ENCODE results near the gene LRRK1. TPM values are rescaled to one million over a fixed set of nuclear protein-coding genes. Genes with fewer than 3 reads are reported as not detected.

The LRRK1 gene
- total RNA-seq, 4 donors from 2014 or later: 5.7 to 12.0 (median 10.0) TPM

DNA sequence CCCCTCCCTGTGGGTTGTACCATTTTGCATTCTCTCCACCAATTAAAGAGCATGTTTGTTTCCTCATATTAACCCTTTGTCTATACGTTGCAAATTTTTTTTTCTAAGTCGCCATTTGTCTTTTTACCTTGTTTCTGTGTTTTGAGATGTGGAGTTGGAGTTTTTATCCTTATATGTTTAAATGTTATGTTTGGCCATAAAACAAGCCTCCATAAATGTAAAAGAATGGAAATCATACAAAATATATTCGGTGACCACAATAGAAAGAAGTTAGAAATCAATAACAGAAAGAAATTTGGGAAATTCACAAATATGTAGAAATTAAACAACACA, 29.2 kb downstream of the LRRK1 start:
- intact Hi-C loops (cut with DNase I): no loop called here
- 88 to 90% methylated on average over 3 of the region's 3 CpGs for WGBS, 2 donors
- Histone ChIP-seq H3K4me3 (no peak overlapping the region), H3K4me1 (peaks cover 0 to 4% (median 2%) of the 10 kb centered on the region in 3 donors), H3K27ac (no peak overlapping the region), H3K36me3 (no peaks in the 10 kb centered on the region), H3K9me3 (no peaks in the 10 kb centered on the region), H3K27me3 (no peaks in the 10 kb centered on the region)
- DNase-seq: no peak
- TF ChIP-seq POLR2A (IDR thresholded peaks at IDR 0.05): no peak
- TF ChIP-seq, protein P1, sequence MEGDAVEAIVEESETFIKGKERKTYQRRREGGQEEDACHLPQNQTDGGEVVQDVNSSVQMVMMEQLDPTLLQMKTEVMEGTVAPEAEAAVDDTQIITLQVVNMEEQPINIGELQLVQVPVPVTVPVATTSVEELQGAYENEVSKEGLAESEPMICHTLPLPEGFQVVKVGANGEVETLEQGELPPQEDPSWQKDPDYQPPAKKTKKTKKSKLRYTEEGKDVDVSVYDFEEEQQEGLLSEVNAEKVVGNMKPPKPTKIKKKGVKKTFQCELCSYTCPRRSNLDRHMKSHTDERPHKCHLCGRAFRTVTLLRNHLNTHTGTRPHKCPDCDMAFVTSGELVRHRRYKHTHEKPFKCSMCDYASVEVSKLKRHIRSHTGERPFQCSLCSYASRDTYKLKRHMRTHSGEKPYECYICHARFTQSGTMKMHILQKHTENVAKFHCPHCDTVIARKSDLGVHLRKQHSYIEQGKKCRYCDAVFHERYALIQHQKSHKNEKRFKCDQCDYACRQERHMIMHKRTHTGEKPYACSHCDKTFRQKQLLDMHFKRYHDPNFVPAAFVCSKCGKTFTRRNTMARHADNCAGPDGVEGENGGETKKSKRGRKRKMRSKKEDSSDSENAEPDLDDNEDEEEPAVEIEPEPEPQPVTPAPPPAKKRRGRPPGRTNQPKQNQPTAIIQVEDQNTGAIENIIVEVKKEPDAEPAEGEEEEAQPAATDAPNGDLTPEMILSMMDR (IDR thresholded peaks at IDR 0.05): no peak

DNA sequence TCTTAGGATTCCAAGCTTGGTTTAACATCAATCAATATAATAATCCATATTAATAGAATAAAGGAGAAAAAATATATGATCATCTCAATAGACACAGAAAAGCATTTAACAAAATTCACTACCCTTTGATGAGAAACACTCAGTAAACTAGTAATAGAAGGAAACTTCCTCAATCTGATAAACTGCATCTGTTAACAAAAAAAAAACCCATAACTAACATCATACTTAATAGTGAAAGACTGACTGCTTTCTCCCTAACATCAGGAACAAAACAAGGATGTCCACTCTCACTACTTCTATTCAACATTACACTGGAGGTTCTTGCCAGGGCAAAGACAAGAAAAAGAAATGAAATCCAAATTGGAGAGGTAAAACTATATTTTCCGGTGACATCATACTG, 30.5 kb downstream of the LRRK1 start:
- WGBS, 2 donors: 95 to 100% methylated on average over 1 of the region's 1 CpG
- no peaks in the 10 kb centered on the region for H3K9me3 ChIP-seq
- intact Hi-C loops (cut with DNase I): no loop called here
- DNase-seq: no peak
- no peaks in the 10 kb centered on the region for H3K36me3 ChIP-seq
- TF ChIP-seq, protein P1 (IDR thresholded peaks at IDR 0.05): no peak
- no peak for TF ChIP-seq POLR2A (IDR thresholded peaks at IDR 0.05)
- no peaks in the 10 kb centered on the region for H3K27me3 ChIP-seq
- no peak overlapping the region for H3K4me3 ChIP-seq
- no peaks in the 10 kb centered on the region for H3K4me1 ChIP-seq
- H3K27ac ChIP-seq: no peak overlapping the region

DNA sequence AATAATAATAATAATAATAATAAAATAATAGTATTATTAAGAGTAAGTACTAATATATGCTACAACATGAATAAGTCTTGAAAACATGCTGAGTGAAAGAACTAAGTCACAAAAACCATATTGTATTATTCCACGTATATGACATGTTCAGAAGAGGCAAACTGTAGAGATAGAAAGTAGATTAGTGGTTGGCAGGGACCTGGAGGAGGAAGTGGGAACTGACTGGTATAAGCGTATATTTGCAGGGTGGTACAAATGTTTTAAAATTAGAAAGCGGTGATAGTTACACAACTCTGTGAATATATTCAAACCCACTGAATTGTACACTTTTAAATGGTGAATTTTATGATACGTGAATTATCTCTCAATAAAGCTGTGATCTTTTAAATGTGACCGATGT, 32.8 kb downstream of the LRRK1 start:
- H3K9me3 ChIP-seq: no peaks in the 10 kb centered on the region
- H3K36me3 ChIP-seq: no peaks in the 10 kb centered on the region
- no peak for TF ChIP-seq POLR2A (IDR thresholded peaks at IDR 0.05)
- TF ChIP-seq, protein P1 (IDR thresholded peaks at IDR 0.05): no peak
- no peak overlapping the region for H3K27ac ChIP-seq
- intact Hi-C loops (cut with DNase I): no loop called here
- H3K4me1 ChIP-seq: no peaks in the 10 kb centered on the region
- H3K4me3 ChIP-seq: no peak overlapping the region
- H3K27me3 ChIP-seq: no peaks in the 10 kb centered on the region
- no peak for DNase-seq
- 80 to 88% methylated on average over 5 of the region's 5 CpGs for WGBS, 2 donors

DNA sequence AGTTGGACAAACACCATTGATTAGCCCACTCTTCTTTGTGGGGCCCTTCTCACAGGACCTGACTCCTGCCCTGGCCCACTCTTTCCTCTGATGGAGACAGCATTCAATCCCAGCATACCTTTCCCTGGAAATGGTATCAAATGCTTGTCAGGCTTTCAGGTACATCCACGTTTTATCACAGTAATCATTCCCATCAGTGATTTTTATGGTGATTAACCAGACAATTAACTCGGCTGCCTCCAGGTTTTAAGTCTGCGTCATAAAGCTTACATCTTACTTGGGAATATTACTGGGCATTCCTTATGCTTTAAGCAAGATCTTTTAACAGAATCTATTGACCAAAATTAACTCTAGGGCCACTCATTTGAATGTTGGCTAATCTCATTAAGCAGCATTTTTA, 33.4 kb downstream of the LRRK1 start:
- H3K27me3 ChIP-seq: no peaks in the 10 kb centered on the region
- H3K4me3 ChIP-seq: no peak overlapping the region
- WGBS, 2 donors: 87 to 97% methylated on average over 3 of the region's 3 CpGs
- intact Hi-C loops (cut with DNase I): no loop called here
- no peaks in the 10 kb centered on the region for H3K36me3 ChIP-seq
- H3K27ac ChIP-seq: no peak overlapping the region
- no peak for DNase-seq
- H3K9me3 ChIP-seq: no peaks in the 10 kb centered on the region
- no peaks in the 10 kb centered on the region for H3K4me1 ChIP-seq
- no peak for TF ChIP-seq POLR2A (IDR thresholded peaks at IDR 0.05)
- TF ChIP-seq, protein P1 (IDR thresholded peaks at IDR 0.05): no peak

DNA sequence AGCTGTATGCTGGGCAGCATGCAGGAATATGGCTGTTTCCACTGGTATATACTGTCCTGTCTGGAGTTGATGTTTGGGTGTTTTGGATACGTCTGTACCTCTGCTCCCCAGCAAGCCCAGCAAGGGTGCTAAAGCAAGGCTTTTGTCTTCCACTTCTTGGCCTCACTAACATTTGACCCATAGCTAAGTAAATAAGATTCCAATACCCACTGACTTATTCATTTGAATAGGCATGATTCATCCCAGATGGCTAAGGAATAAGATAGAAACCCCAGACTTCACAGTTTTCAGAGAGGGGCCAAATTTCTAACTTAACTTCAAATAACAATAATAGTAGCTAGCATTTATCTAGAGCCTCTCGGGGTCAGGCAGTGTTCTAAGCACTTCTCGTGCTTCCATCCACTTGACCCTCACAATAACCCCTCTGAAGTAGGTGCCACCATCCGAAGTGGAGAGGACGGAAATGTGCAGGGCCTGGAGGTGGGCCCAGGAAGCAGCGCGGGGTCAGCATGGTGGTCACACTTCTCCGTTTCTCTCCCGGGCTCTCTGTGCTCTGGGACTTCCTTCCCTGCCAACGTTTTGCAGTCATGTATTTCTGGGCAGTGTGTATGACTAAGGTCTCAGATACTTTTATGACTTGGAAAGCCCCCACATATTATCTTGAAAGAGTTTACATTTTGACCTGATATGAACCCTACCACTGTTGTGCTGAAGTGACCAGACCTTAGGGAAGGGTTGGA, 39.3 kb downstream of the LRRK1 start:
- H3K27me3 ChIP-seq: no peaks in the 10 kb centered on the region
- WGBS, 2 donors: 67 to 80% methylated on average over 10 of the region's 10 CpGs
- intact Hi-C loops (cut with DNase I): no loop called here
- H3K4me3 ChIP-seq: no peak overlapping the region
- TF ChIP-seq, protein P1 (IDR thresholded peaks at IDR 0.05): no peak
- no peak for TF ChIP-seq POLR2A (IDR thresholded peaks at IDR 0.05)
- peaks cover 0 to 15% (median 7%) of the 10 kb centered on the region in 3 donors for H3K4me1 ChIP-seq
- H3K27ac ChIP-seq: peak overlapping the region in 2 of 4 donors; percentile 0 to 36
- no peaks in the 10 kb centered on the region for H3K9me3 ChIP-seq
- no peak for DNase-seq
- H3K36me3 ChIP-seq: peaks cover 0 to under 1% (median 0%) of the 10 kb centered on the region in 3 donors

Data from esophagus squamous epithelium (tissue), 5 donors.